Kidney glomerular epithelial cell (primary cell): ENCODE data around the gene ZIC4.

ENCODE experiments used
- DNase-seq: peaks from one replicate; lab custom pipeline; 2025; lab: John Stamatoyannopoulos, UW

Gene ZIC4

DNA sequence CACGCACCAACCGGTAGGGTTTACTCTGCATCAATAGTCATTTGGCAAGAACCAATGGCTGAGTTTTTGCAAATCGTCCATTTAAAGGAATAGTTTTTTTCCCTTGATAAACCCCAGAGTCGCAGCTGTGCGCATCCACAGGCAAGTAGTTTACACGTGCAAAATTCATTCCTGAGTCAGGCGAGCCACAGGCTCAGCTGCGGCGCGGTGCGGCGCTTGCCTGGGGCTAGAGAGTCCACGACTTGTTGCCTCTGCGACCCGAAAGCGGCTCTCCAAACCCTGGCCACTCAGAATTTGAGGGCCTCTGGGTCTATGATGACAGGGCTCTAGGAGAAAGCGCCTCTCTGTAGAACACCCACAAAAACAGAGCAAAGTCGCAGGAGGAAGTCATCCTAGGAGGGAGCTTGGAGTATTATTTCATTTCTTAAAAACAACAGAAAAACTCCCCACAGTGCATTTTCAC, 36.7 kb downstream of the ZIC4 start:
- no peak for DNase-seq

DNA sequence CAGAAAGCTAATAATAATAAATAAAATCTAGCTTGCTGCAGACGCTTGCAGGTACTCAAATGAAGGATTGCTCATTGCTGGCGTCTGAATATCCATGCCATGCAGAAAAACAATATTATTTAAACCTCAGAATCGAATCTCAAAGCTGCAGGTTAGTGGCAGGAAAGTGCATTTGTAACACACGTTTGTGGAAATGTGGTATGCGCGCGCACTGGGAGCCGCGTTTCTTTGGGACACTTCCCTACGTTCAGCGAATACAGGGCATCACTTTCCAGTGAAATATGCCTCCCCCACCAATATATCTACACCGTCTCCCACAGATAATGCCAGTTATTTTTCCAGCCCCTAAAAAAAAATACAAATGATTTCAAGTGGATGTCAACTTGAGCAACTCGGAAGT, 37.1 kb downstream of the ZIC4 start:
- no peak for DNase-seq

DNA sequence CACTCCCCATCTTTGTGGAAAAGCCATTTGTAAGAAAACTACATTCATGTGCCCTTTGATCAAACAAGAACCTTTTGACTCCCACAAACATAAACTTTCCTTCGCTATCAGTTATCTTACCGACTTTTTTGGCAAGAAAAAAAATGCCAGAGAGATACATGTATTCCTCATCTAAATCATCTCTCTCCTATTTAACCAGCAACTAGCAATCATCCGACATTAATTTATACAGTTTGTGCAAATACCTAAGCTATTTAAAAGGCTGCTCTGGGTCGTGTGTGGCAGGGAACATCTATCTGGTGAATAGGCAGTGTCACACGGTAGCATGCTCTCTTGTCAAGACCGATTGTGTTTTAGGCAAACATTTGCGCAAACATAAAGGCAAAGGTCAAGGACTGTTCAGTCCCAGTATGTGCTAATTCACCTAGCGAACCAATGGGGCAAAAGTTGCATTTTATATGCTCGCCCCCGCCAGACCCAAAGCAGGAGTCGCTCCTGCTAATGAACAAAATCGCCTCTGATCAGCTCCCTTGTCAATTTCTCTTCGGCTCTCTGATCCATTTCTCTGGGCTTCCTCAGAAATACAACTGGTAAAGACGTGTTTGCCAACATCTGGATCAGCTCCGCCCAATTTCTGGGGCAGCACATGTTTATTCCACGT, 37.7 kb downstream of the ZIC4 start:
- DNase-seq = no peak

DNA sequence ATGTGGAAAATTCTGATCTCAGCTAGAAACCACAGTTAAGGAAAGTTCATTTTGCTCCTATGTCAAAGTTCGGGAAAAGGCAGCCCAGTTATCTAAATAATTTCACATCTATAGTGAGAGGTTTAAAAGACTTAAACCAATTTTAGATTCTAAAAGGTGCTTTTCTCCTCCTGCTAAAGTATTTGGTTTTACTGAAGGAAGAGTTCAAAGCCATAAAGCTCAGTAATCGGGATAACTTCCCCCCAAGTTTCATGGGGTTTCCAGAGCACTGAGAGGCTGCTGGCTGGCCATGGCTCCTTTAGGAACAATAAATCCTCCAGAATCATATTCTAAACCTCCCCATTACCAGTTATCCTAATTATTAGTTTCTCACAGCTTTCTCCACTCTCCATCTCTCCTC, 38.2 kb downstream of the ZIC4 start:
- no peak for DNase-seq

DNA sequence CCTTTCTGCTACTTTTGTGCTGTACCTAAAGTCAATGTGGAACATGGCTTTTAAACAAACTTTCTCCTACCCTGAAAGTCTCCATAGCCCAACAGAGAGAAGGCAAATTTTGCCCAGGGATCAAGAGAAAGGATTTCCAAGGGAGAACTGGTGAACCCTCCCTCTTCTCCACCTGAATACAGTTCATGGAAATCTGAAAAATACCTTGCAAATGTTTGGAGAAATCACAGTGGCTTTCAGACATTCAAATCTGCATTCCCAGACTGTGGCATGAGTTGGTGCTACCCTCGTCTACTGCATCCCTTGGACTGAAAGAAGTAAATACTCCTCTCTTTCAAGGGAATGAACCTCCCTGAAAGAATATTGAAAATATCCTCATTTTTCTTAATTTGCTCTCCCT, 38.7 kb downstream of the ZIC4 start:
- DNase-seq = no peak

DNA sequence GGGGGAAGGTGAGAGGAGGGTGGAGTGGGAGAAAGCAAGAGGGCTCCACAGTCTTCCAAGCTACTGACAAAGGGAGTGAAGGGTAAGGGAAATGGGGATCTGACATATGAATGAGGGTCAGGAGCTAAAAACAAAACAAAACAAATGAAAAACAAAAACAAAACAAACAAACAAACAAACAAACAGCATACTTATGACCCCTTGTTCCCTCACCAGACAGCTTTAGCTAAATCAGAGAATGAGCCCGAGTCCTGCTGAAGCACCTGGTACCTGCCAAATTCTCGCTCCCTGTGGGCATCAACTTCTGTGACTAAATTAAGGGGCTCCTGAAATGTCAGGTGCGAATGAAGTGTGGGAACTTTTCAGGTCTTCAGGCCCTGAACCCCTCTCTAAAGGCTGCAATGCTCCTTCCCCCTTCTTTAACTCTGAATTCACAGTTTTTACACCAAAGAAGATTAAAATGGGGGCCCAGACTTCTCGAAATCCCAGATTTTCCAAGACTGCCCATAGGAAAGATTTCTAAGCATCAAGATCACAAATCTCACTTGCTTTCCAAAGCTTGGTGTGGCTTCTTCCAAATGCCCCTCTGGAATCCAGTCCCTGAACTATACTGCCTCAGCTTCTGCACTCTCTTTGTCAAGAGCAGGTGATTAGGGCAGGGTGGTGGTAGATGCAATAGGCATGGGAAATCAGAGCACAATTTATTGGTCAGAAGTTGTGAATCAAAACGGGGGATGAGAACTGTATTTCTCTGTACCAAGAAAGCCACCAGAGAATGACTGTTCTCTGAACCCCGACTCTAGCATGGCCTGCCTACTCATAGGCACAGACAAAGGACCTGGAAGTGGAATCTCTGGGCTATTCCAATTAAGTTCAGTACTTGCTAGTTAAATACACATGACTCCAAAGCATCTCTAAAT, 40.9 kb downstream of the ZIC4 start:
- DNase-seq = no peak

DNA sequence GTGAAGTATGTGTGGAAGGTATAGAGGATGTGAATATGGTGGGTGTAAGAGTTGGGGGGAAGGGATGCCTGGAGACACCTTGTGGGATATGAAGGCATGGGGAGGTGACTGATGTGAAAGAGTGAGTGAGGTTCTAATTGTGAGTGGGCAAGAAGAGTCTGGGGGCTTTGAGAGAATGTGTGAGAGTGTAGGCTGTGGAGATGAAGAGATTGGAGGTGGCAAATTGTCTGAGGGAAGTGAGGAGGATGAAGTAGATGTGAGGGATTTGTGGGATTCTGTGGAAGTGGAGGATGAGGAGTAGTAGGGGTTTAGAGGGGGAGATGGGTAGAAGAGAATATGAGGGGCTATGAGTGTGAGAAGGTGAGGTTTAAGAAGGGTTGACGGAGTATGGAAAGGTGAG, 41.6 kb downstream of the ZIC4 start:
- DNase-seq = no peak

DNA sequence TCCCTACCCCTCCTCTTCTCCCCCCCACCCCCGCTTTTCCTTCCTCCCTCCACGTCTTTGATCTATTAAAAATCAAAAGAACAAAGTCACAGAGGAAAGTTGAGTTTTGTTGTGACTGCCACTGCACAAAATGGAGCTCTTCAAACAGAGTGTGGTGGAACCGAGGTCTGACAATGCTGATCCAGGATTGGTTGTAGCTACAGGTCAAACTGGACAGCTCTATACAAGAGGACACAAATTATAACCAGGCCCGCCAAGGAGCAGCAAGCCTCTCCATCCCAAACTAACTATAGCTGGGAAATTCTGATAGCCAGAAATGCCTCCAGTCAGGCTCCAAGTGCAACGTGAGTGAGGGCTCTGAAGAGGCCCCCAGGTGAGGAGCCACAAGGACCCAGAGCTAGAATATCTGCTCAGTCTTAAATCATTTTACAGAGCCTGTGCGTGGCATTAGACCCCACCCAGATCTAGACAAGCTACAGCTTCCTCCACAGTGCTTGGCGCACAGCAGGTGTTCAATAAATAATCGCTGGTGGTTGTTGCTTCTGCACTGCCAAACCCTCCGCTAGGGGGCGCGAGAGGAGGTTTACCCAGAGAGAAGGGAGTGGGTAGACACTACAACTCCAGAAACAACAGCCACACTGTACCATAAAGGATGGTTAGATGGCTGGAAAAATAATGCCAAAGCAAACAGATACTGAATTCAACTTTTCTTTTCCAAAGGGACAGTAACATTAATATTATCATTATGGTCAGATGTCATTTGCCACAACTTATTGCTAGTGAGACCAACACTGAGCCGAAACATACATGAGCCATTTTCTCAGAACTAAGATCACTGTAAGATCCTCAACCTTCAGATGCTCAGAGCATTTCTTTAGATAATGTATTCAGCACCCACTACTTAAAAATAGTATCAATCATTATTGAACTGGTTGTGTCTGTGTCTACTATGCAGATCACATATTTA, 44.6 kb downstream of the ZIC4 start:
- DNase-seq = no peak

DNA sequence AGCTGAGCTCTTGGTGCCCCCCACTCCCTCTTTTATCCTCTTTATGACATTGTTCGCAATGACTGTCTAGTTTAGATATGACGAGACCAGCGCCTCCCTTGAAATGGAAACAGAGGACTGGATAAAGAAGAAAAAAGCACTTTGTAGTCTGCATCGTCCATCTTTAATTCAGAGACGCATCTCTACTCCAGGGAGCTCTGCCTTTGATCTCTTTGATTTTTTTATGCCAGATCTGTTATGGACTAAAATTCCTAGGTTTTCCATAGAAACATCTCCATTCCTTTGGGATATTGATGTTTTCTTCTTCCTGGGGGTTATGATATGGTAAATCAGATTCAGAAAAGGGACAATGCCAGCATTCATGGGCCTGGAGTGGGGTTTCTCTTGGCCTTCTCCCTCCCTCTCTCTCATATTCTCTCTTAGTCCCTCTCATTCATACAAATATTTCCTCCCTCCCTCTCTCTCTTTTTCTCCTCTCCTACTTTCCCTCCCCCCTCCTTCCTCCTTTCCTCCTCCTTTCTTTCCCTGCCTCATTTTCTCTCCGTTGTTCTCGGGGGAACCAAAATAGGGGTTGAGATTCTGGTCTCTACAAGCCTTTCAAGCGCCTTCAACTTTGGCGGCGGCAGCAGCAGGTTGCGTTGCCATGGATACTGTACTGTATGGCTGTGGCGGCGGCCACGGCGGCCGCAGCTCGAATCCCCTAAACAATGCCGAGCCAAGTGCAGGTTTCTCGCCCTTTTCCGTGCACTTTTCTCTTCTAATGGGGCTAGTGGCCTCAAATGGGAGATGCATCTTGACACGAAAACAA, 45.5 kb downstream of the ZIC4 start:
- DNase-seq = no peak

DNA sequence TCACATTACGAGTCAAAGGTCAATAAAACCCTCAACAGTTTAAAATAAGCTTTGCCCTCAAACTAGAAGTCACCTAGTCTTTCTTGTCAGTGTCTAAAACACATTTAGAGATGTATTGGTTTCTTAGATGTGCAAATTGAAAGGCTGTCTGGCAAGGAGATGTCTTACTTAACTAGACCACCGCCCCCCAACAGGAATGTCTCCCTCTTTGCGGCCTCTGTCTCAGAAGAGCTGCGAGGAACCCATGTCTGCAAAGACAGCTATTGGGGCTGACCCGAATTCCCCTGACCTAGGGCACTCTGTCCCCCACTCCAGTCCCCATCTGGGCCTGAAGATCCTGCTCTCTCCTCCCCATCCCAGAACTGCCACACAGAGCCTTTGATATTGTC, 46.3 kb downstream of the ZIC4 start:
- no peak for DNase-seq

DNA sequence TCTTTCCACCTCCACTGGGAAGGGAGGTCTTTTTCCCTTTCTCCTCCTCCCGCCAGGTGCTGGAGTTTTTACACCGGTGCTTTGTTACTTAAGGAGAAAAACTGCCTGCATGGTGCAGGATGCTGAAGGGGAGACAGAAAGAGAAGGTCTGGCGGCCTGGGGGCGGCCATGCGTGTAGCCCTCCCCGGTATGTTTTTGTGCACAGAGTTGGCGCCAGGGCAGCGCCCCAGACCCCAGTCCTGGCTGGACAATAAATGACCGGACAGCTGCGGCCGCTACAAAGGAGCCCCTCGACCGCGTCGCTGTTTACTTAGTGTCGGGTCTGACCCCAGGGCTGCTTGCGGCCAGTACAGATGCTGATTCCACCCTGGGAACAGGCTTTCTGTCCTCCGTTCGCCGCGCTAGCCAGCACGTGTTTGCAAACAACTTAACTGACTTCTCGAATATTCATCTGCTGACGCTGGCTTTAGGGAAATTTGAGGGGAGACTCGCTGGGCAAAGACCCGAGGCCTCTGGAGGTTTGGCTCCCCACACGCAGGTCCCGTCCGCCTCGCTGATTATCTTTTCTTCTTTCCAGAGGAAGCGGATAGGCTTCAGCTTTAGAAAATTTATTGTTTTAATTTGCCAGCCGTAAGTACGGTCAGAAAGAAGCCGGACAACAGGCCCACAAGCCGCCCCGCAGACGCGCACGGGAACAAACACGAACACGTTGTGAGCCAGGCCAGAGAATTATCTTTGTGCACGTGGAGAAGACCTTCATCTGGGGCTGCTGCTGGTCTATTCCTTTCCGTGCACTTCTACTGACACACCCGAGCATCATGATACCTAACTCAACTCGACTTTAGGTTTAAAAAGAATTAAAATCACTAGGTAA, 46.9 kb downstream of the ZIC4 start:
- DNase-seq = no peak

DNA sequence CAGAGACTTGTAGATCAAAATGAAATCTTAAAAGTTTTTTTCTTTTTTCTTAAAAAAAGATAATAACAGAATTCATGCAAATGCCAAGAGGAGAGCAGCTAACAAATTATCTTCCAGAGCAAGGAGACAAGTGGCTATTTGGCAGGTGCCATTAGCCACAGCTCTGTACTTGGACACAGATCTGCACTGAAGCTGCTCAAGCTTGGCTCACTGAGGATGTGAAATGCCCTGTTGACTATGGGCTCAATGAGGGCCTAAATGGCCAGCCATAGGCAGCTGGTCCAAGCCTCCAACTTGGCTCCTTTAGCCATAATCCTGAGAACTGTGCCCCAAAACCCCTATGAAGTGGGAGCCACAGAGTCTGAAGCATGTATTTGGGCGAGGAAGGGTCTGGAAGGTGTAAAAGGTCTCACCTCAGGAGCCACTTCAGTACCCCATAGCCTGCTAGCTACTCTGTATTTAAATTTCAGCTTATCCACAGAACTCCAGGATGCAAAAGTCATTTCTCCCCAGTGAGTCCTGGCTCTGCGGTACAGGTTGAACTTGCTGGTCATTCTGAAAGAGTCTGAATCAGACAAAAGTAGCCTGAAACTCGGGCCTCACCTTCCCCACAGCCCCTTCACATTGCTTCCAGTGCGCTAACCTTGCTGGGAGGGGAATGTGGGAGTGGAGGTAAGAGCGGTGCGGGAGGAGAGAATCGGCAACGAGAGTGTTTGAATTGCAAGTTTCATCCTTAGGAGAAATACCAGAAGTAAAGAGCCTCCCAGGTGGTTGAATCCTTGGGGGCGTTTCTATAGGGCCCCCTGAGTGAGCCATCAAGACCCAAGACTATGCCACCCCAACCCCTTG, 48.0 kb downstream of the ZIC4 start:
- DNase-seq = no peak

DNA sequence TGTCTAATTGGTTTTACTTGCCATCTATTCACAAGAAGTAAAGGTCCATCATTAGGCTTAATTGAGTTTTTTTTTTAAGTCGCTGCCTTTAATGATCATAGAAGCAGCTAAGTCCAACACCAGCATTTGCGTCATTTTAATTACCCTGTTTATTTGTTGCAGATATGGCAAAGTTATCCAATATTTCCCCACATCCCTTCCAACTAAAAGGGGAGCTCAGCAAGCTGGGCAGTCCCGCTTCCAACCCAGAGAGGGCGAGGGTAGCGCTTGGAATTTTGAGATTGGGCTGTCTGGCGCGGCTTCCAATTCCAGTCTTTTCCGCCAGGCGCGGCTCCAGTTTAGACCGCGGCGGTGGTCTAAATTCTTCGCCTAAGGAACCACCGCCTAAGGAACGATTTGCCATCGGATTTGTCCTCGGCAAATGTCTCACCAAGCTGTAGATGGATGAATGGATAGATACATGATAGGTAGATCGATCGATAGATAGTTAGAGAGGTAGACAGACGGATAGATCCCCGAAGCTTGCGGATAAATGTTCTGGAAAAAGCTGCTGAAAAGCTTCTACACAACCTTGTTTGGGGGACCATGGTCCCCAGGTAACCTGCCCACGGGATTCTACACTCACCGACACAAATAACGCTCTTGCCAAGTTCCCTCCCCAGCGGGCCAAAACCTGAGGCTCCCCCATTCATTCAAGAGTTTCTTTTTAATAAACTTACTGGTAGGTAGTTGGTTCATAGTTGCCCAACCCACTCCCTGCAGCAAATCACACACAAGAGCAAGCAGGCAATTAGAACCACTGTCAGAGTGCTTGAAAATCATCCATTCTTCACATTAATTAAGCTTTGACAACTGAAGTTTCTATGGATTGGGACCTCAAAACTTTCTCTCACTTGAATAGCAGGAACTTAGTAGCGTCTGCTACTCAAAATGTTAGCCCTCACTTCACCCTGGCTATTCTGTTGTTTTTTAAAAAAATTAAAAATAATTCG, 49.1 kb downstream of the ZIC4 start:
- DNase-seq = no peak

DNA sequence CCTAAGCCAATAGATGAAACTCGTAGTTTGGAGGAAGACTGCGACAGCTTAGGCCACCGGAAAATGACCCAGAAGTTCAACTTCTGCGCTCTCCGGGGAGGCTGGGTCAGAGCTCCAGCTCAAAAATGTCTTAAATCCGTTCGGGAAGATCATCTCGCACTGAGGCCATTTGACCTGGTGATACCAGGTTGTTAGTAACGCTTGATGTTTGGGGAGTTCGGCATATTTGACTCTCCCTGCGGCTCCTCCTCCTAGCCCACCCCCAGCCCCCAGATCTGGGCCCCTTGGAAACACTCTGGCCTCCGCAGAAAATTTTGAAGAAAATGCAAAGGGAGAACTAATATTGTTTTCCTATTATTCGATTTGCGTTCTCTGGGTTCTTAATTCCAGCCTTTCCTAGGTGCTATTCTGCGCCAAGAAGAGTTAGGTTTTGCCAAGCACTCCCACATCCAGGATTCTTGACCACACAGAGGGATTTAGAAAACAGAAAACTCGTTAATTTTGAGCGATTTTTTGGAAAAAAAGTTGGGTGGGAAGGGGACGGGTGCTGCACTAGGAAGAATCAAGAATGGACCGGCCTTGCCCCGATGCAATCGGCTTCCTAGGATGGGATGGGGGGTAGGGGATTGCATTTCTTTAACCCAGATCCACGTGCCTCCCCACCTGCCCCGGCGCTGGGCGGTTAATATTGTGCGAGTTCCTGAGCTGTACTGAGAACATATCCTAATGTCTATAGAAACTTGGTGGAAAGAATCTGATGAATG, 50.0 kb downstream of the ZIC4 start:
- no peak for DNase-seq

DNA sequence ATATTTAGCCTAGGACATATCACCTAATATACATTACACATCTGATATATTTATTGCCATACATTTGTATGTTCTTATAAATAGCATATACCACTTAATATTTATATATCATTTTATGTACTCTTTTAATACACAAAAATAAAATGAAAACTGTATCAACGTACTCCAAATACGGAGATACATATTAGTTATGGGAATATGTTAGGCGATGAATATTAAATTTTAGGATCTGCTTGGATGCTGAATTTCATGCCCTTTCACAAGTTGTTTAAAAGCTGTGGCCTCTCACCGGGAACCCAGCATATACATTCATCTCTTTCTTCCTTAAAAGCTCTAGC, 50.6 kb downstream of the ZIC4 start:
- DNase-seq = no peak

DNA sequence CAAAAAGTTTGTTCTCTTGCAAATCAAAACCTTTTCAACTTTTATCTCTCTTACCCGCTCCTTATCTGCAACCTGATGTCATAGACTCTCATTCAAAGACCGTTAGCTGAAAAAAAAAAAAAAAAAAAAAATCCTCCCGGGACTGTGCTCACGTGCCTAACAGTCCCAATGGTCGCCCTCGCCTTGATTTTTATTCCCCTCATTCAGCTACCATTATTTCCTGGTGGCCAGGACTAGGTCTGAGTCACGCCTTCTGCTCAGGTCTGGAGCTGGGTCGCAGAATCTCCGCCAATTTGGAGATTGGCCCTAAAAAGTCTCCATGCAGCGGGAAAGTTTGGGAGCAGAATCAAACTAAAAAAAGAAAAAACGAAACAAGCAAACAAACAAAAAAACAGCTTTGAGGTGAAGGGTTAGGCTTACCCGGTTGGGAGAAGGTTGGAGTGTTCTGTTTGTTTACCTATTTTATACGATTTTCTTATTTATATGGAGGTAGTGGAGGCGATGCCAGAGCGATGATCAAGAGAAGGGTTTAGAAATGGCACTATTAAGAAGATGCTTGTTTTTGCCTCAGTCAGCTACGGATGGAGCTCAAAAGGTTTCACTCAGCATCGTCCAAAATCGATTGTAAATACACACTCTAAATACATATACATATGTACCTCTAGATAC, 51.1 kb downstream of the ZIC4 start:
- DNase-seq = no peak

DNA sequence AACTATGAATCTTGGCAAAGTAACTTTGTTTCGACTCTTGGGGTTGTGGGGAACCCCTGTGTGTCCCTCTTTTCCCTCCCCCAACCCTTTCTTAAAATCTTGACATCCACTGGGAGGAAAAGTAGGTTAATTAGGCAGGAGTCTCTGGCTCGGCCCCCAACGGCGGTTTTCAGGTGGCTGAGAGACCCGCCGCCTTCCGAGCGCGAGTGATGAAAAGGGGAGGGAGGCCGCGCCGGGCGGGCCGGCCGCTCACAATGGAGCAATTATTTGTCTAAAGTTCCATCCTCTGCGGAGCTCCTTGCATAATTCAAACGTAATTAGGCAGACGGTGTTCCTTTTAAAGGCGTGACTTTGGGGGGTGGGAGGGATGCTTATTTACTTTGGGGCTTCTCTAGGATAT, 51.7 kb downstream of the ZIC4 start:
- no peak for DNase-seq
